ENCODE results near the gene POMT1. TPM values are rescaled to one million over a fixed set of nuclear protein-coding genes. Genes with fewer than 3 reads are reported as not detected.
"Not testable (repeated sequence)": the region's sequence is repeated elsewhere in the genome, so short reads cannot be mapped to it uniquely, and the experiment has no call there.

POMT1 gene
- total RNA-seq, 1 donor from 2014 or later, result 14.5 TPM

DNA sequence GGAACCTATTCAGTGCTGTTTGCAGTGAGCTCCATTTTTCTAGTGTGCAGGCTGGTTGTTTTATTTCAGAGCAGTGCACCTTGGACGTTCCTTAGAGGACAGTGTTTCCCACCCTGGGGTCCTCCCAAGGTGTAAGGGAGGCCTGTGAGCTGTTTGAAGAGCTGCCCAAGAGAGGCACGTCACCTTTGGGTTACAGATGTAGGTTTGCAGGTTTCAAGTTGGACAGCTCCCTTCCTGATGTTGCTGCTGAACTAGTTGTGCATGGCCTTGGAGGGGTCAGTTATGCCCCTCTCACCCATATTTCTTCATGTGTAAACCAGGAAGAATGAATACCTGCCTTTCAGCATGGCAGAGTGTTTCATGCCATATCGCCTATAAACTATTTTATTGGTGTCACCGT, 34.7 kb upstream of the POMT1 start:
- DNase-seq (ENCODE audit: extremely low spot score in 2 of 2), result no peak
- H3K36me3 ChIP-seq, result peaks cover 0 to 93% of the 10 kb centered on the region in 2 donors
- TF ChIP-seq POLR2AphosphoS5 (IDR thresholded peaks at IDR 0.05; ENCODE audit: insufficient read depth in 1 of 2, low read depth in 1 of 2) (no peak), POLR2A (IDR thresholded peaks at IDR 0.05) (no peak)
- TF ChIP-seq, protein P1, sequence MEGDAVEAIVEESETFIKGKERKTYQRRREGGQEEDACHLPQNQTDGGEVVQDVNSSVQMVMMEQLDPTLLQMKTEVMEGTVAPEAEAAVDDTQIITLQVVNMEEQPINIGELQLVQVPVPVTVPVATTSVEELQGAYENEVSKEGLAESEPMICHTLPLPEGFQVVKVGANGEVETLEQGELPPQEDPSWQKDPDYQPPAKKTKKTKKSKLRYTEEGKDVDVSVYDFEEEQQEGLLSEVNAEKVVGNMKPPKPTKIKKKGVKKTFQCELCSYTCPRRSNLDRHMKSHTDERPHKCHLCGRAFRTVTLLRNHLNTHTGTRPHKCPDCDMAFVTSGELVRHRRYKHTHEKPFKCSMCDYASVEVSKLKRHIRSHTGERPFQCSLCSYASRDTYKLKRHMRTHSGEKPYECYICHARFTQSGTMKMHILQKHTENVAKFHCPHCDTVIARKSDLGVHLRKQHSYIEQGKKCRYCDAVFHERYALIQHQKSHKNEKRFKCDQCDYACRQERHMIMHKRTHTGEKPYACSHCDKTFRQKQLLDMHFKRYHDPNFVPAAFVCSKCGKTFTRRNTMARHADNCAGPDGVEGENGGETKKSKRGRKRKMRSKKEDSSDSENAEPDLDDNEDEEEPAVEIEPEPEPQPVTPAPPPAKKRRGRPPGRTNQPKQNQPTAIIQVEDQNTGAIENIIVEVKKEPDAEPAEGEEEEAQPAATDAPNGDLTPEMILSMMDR (IDR thresholded peaks at IDR 0.05), result no peak

DNA sequence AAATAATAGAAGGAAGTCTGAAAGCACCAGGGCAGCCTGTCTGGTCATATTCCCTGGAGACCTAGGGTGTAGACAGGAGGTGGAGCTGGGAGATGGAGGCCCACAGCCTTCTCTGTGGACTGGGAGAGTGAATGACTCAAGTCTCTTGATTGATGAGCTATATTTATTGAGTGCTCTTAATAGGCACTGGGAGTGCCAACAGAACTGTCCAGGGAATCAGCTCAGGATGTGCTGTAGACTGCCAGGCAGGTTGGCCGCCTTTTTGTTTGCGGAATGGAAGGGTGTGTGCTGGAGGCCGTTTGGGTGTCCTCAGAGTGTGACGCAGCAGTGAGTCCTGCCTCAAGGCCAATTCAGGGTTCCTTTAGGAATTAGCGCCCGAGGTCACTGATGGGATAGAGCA, 33.4 kb upstream of the POMT1 start:
- intact Hi-C loops (cut with DNase I), result no loop called here
- Histone ChIP-seq H3K9me3 (no peaks in the 10 kb centered on the region), H3K27me3 (no peaks in the 10 kb centered on the region), H3K36me3 (peaks cover 0 to 96% of the 10 kb centered on the region in 2 donors), H3K4me3 (no peak overlapping the region), H3K27ac (no peak overlapping the region), H3K4me1 (no peaks in the 10 kb centered on the region)
- TF ChIP-seq POLR2AphosphoS5 (IDR thresholded peaks at IDR 0.05; ENCODE audit: insufficient read depth in 1 of 2, low read depth in 1 of 2) (no peak), POLR2A (IDR thresholded peaks at IDR 0.05) (no peak)
- TF ChIP-seq, protein P1 (IDR thresholded peaks at IDR 0.05), result no peak
- DNase-seq (ENCODE audit: extremely low spot score in 2 of 2), result no peak

More for the DNA sequence above, 34.7 kb upstream of the POMT1 start:
- H3K27me3 ChIP-seq, result no peaks in the 10 kb centered on the region
- H3K27ac ChIP-seq, result no peak overlapping the region
- H3K4me3 ChIP-seq, result no peak overlapping the region
- intact Hi-C loops (cut with DNase I), result no loop called here
- H3K4me1 ChIP-seq, result no peaks in the 10 kb centered on the region
- no peaks in the 10 kb centered on the region for H3K9me3 ChIP-seq

DNA sequence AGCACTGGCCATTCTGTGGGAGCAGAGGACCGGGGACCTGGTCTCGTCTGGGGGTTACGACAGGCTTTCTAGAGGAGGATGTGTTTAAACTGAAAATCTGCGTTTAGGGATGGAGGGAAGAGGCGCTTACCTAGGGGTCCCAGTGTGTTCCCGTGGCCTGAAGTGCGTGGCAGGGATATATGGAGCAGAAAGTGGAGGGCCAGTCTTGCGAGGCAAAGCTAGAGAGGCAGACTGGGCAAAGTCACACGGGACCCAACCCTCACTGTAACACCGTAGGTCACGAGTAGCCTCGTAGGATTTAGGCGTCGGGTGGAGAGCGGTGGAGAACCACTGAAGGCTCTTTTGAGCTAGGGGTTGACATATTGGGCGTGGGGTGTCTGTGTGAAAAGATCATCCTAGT, 32.8 kb upstream of the POMT1 start:
- Histone ChIP-seq H3K4me1 (no peaks in the 10 kb centered on the region), H3K27ac (no peak overlapping the region), H3K27me3 (no peaks in the 10 kb centered on the region), H3K4me3 (no peak overlapping the region), H3K36me3 (peaks cover 0 to 96% of the 10 kb centered on the region in 2 donors), H3K9me3 (no peaks in the 10 kb centered on the region)
- TF ChIP-seq POLR2A (IDR thresholded peaks at IDR 0.05) (no peak), POLR2AphosphoS5 (IDR thresholded peaks at IDR 0.05; ENCODE audit: insufficient read depth in 1 of 2, low read depth in 1 of 2) (no peak)
- TF ChIP-seq, protein P1 (IDR thresholded peaks at IDR 0.05), result no peak
- no peak for DNase-seq (ENCODE audit: extremely low spot score in 2 of 2)
- intact Hi-C loops (cut with DNase I), result no loop called here

DNA sequence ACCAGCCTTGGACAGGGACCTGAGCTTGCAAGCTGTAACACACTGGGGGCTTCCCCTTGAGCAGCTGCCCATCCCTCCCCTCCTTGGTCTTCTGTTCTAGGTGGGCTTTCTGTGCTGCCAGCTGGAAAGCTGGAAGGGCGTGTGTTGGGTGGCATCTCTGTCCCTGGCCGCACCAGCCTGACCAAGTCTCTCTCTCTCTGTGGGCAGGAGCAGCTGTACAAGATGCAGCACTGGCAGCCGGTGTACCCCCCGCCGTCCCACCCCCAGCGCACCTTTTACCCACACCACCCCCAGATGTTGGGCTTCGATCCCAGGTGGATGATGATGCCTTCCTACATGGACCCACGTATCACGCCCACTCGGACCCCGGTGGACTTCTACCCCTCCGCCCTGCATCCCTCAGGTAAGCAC, 32.1 kb upstream of the POMT1 start:
- Histone ChIP-seq H3K27me3 (no peaks in the 10 kb centered on the region), H3K9me3 (no peaks in the 10 kb centered on the region), H3K27ac (no peak overlapping the region), H3K4me1 (no peaks in the 10 kb centered on the region), H3K36me3 (peaks cover 0 to 96% of the 10 kb centered on the region in 2 donors), H3K4me3 (no peak overlapping the region)
- intact Hi-C loops (cut with DNase I), result no loop called here
- TF ChIP-seq POLR2AphosphoS5 (IDR thresholded peaks at IDR 0.05; ENCODE audit: insufficient read depth in 1 of 2, low read depth in 1 of 2) (no peak), POLR2A (IDR thresholded peaks at IDR 0.05) (no peak)
- TF ChIP-seq, protein P1 (IDR thresholded peaks at IDR 0.05), result no peak
- no peak for DNase-seq (ENCODE audit: extremely low spot score in 2 of 2)

DNA sequence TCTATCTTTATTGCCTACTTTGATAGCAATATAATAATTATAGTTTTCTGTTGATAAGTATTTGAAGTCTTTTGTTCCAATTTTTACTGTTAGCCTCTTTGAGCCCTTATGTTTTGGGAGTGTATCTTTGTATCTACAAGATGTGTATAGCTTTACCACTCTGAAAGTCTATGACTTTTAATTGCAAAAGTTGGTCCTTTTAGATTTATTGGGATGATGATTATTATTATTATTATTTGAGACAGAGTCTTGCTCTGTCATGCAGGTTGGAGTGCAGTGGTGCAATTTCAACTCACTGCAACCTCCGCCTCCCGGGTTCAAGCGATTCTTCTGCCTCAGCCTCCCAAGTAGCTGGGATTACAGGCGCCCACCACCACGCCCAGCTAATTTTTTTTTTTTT, 30.6 kb upstream of the POMT1 start:
- H3K27ac ChIP-seq; H3K9me3 ChIP-seq; H3K4me1 ChIP-seq; intact Hi-C loops (cut with DNase I); H3K27me3 ChIP-seq; DNase-seq (ENCODE audit: extremely low spot score in 2 of 2); H3K4me3 ChIP-seq: not testable (repeated sequence)
- peaks cover 0 to 97% of the 10 kb centered on the region in 2 donors for H3K36me3 ChIP-seq
